DOHH2 (cell line): Measurements from ENCODE around the gene RPS6KL1.

ENCODE experiments used
- CTCF ChIP-seq: fragments of 200-600 bp; sonication (generic); IDR thresholded peaks from one replicate; pipeline ENCODE4 v1.5.1; 2014; ENCODE audit warnings: antibody characterized with exemption, mild to moderate bottlenecking, low read depth, low read length; ENCODE audit not compliant: poor library complexity, severe bottlenecking
- EZH2phosphoT487 ChIP-seq: fragments of 200-600 bp; sonication (generic); IDR thresholded peaks from 2 replicates; pipeline ENCODE4 v1.6.1; 2017; ENCODE audit warnings: borderline replicate concordance, mild to moderate bottlenecking, antibody characterized with exemption, low read length, moderate library complexity, mixed read lengths

GRCh38 chr14:74890262-74890661 lies 32.8 kb downstream of the RPS6KL1 start:
- TF ChIP-seq CTCF (no peak), EZH2phosphoT487 (no peak)
